ENCODE results near the gene NRG2.

NRG2 gene

GRCh38 chr5:139975942-139976341, 67.2 kb downstream of the NRG2 start:
- H3K9me3 ChIP-seq (ENCODE audit: control insufficient read depth, low read length), result no peaks in the 10 kb centered on the region
- no peak overlapping the region for H3K4me3 ChIP-seq (ENCODE audit: low read depth, low read length)
- H3K9ac ChIP-seq, result no peak overlapping the region
- H2AFZ ChIP-seq, result no peak overlapping the region
- H3K4me1 ChIP-seq, result no peaks in the 10 kb centered on the region
- no peaks in the 10 kb centered on the region for H3K27me3 ChIP-seq (ENCODE audit: control insufficient read depth, insufficient read depth, low read length)
- H3K79me2 ChIP-seq, result no peaks in the 10 kb centered on the region
- H3K27ac ChIP-seq, result no peak overlapping the region
- TF ChIP-seq CTCF (IDR thresholded peaks at IDR 0.05), result no peak
- no peak overlapping the region for H3K4me2 ChIP-seq (ENCODE audit: low read length)
- H3K36me3 ChIP-seq (ENCODE audit: control insufficient read depth, insufficient read depth, low read length), result no peaks in the 10 kb centered on the region

GRCh38 chr5:139975306-139975705, 67.8 kb downstream of the NRG2 start:
- no peaks in the 10 kb centered on the region for H3K9me3 ChIP-seq (ENCODE audit: control insufficient read depth, low read length)
- H3K4me3 ChIP-seq (ENCODE audit: low read depth, low read length), result no peak overlapping the region
- no peaks in the 10 kb centered on the region for H3K4me1 ChIP-seq
- H3K79me2 ChIP-seq, result no peaks in the 10 kb centered on the region
- no peak overlapping the region for H3K4me2 ChIP-seq (ENCODE audit: low read length)
- H3K27ac ChIP-seq, result no peak overlapping the region
- no peaks in the 10 kb centered on the region for H3K27me3 ChIP-seq (ENCODE audit: control insufficient read depth, insufficient read depth, low read length)
- no peak for TF ChIP-seq CTCF (IDR thresholded peaks at IDR 0.05)
- H3K9ac ChIP-seq, result no peak overlapping the region
- H2AFZ ChIP-seq, result no peak overlapping the region
- no peaks in the 10 kb centered on the region for H3K36me3 ChIP-seq (ENCODE audit: control insufficient read depth, insufficient read depth, low read length)

- Histone ChIP-seq H3K27me3 (ENCODE audit: control insufficient read depth, insufficient read depth, low read length) (no peaks in the 10 kb centered on the region), H3K4me3 (ENCODE audit: low read depth, low read length) (no peak overlapping the region)
- no peak for TF ChIP-seq CTCF (IDR thresholded peaks at IDR 0.05)
Observed at GRCh38 chr5:139974661-139975060, 68.4 kb downstream of the NRG2 start.

GRCh38 chr5:139971202-139971725, 71.8 kb downstream of the NRG2 start:
- Histone ChIP-seq H3K4me3 (ENCODE audit: low read depth, low read length) (no peak overlapping the region), H3K27ac (no peak overlapping the region)
- no peak for TF ChIP-seq CTCF (IDR thresholded peaks at IDR 0.05)

More at GRCh38 chr5:139974661-139975060, 68.4 kb downstream of the NRG2 start:
- no peak overlapping the region for H3K27ac ChIP-seq
- H3K79me2 ChIP-seq, result no peaks in the 10 kb centered on the region
- no peak overlapping the region for H3K4me2 ChIP-seq (ENCODE audit: low read length)
- no peak overlapping the region for H2AFZ ChIP-seq
- no peaks in the 10 kb centered on the region for H3K9me3 ChIP-seq (ENCODE audit: control insufficient read depth, low read length)
- H3K4me1 ChIP-seq, result no peaks in the 10 kb centered on the region
- H3K36me3 ChIP-seq (ENCODE audit: control insufficient read depth, insufficient read depth, low read length), result no peaks in the 10 kb centered on the region
- no peak overlapping the region for H3K9ac ChIP-seq

GRCh38 chr5:139969318-139969717, 73.8 kb downstream of the NRG2 start:
- Histone ChIP-seq H3K9ac (no peak overlapping the region), H3K27ac (peak overlapping the region; percentile 3), H3K4me1 (peaks cover 7% of the 10 kb centered on the region)

More at GRCh38 chr5:139971202-139971725, 71.8 kb downstream of the NRG2 start:
- H3K79me2 ChIP-seq, result peaks cover 24% of the 10 kb centered on the region
- no peaks in the 10 kb centered on the region for H3K36me3 ChIP-seq (ENCODE audit: control insufficient read depth, insufficient read depth, low read length)
- H3K27me3 ChIP-seq (ENCODE audit: control insufficient read depth, insufficient read depth, low read length), result no peaks in the 10 kb centered on the region
- no peak overlapping the region for H3K4me2 ChIP-seq (ENCODE audit: low read length)
- no peak overlapping the region for H2AFZ ChIP-seq
- H3K9ac ChIP-seq, result no peak overlapping the region
- H3K9me3 ChIP-seq (ENCODE audit: control insufficient read depth, low read length), result no peaks in the 10 kb centered on the region
- peaks cover 7% of the 10 kb centered on the region for H3K4me1 ChIP-seq

More at GRCh38 chr5:139969318-139969717, 73.8 kb downstream of the NRG2 start:
- Histone ChIP-seq H3K36me3 (ENCODE audit: control insufficient read depth, insufficient read depth, low read length) (no peaks in the 10 kb centered on the region), H3K9me3 (ENCODE audit: control insufficient read depth, low read length) (no peaks in the 10 kb centered on the region), H3K27me3 (ENCODE audit: control insufficient read depth, insufficient read depth, low read length) (no peaks in the 10 kb centered on the region), H3K79me2 (peaks cover 42% of the 10 kb centered on the region), H2AFZ (no peak overlapping the region), H3K4me3 (ENCODE audit: low read depth, low read length) (no peak overlapping the region), H3K4me2 (ENCODE audit: low read length) (no peak overlapping the region)
- TF ChIP-seq CTCF (IDR thresholded peaks at IDR 0.05), result no peak

Measured in parathyroid adenoma (tissue), 2 donors.